ENCODE measurements around the gene LYST.
"Not testable (repeated sequence)": the region's sequence is repeated elsewhere in the genome, so short reads cannot be mapped to it uniquely, and the experiment has no call there.

LYST gene

GRCh38 chr1:235625340-235625739 lies 241.4 kb downstream of the LYST start:
- no peak for DNase-seq

GRCh38 chr1:235624721-235625333 lies 241.9 kb downstream of the LYST start:
- no peak for DNase-seq

GRCh38 chr1:235622936-235623779 lies 243.5 kb downstream of the LYST start:
- no peak for DNase-seq

GRCh38 chr1:235619149-235619548 lies 247.6 kb downstream of the LYST start:
- not testable (repeated sequence) for DNase-seq

- DNase-seq, result no peak
Observed at GRCh38 chr1:235617808-235618207, 248.9 kb downstream of the LYST start.

GRCh38 chr1:235617140-235617539 lies 249.6 kb downstream of the LYST start:
- no peak for DNase-seq

GRCh38 chr1:235614442-235614954 lies 252.2 kb downstream of the LYST start:
- no peak for DNase-seq

GRCh38 chr1:235613602-235614001 lies 253.1 kb downstream of the LYST start:
- no peak for DNase-seq

- DNase-seq, result no peak
Observed at GRCh38 chr1:235612761-235613160, 253.9 kb downstream of the LYST start.

Data from NCI-H1105 treated with DMSO at 0.1 percent for 48 hours (cell line).